Fibroblast of pulmonary artery (primary cell): ENCODE measurements around the gene ROCK2.

ENCODE experiments used
- DNase-seq: peaks from one replicate; pipeline ENCODE4 v3.0.0-alpha.2; 2010; ENCODE audit warnings: low read depth
- H3K4me3 ChIP-seq: replicated peaks from 2 replicates; pipeline ENCODE4 v1.5.1; 2011; ENCODE audit warnings: low read depth, mild to moderate bottlenecking, control low read depth, low read length, moderate library complexity
- CTCF ChIP-seq: IDR thresholded peaks from 2 replicates; pipeline ENCODE4 v1.5.1; 2011; ENCODE audit warnings: mild to moderate bottlenecking, control low read depth, low read length, inconsistent platforms; ENCODE audit errors: missing control alignments

The ROCK2 gene

GRCh38 chr2:11388262-11389051 is 44.0 kb upstream of the ROCK2 start:
- no peak for TF ChIP-seq CTCF
- no peak overlapping the region for H3K4me3 ChIP-seq
- DNase-seq = no peak

- H3K4me3 ChIP-seq = no peak overlapping the region
- no peak for TF ChIP-seq CTCF
- DNase-seq = no peak
Observed at GRCh38 chr2:11387843-11388242, 43.4 kb upstream of the ROCK2 start.

GRCh38 chr2:11387100-11387390 is 42.6 kb upstream of the ROCK2 start:
- no peak for DNase-seq
- TF ChIP-seq CTCF = no peak
- no peak overlapping the region for H3K4me3 ChIP-seq

- DNase-seq = no peak
- TF ChIP-seq CTCF = no peak
- no peak overlapping the region for H3K4me3 ChIP-seq
Observed at GRCh38 chr2:11385847-11386246, 41.4 kb upstream of the ROCK2 start.

GRCh38 chr2:11385216-11385615 is 40.8 kb upstream of the ROCK2 start:
- no peak overlapping the region for H3K4me3 ChIP-seq
- no peak for TF ChIP-seq CTCF
- DNase-seq = no peak

- peak; percentile 59 for DNase-seq
- no peak for TF ChIP-seq CTCF
- no peak overlapping the region for H3K4me3 ChIP-seq
Observed at GRCh38 chr2:11379558-11379957, 35.1 kb upstream of the ROCK2 start.

GRCh38 chr2:11377928-11378545 is 33.6 kb upstream of the ROCK2 start:
- no peak for TF ChIP-seq CTCF
- peak; percentile 65 for DNase-seq
- H3K4me3 ChIP-seq = peak overlapping the region; percentile 13
